Sigmoid colon (tissue), 7 donors: ENCODE results near the gene S100A4. TPM values are rescaled to one million over a fixed set of nuclear protein-coding genes. Genes with fewer than 3 reads are reported as not detected.

Source experiments
- DNase-seq: peaks from one replicate; pipeline ENCODE4 v3.0.0-alpha.2; 2019
- H3K27ac ChIP-seq, 4 donors: fragments of 200-600 bp; sonication (generic); one replicate each; pipeline ENCODE4 v1.5.1; 2016 to 2019; ENCODE audit warnings: mild to moderate bottlenecking in 1 of 4
- H3K27me3 ChIP-seq, 3 donors: fragments of 200-600 bp; sonication (generic); one replicate each; pipeline ENCODE4 v1.5.1; 2019; ENCODE audit warnings: mild to moderate bottlenecking in 1 of 3
- H3K36me3 ChIP-seq, 4 donors: fragments of 200-600 bp; sonication (generic); one replicate each; pipeline ENCODE4 v1.5.1; 2016 to 2019
- H3K4me1 ChIP-seq, 4 donors: fragments of 200-600 bp; sonication (generic); one replicate each; pipeline ENCODE4 v1.5.1; 2017 to 2019
- H3K4me3 ChIP-seq, 4 donors: fragments of 200-600 bp; sonication (generic); one replicate each; pipeline ENCODE4 v1.5.1; 2017 to 2019; ENCODE audit warnings: mild to moderate bottlenecking in 2 of 4, moderate library complexity in 1 of 4
- H3K9me3 ChIP-seq, 4 donors: fragments of 200-600 bp in 3 of 4; sonication (generic) in 3 of 4; one replicate each; pipeline versions ENCODE4 v1.5.1 to v1.6.1; 2013 to 2019
- CTCF ChIP-seq, 4 experiments: fragments of 450-650 bp in 3 of 4; fragments of 200-600 bp in 1 of 4; IDR thresholded peaks; one replicate each; pipeline ENCODE4 v1.5.1; 2016 to 2019; ENCODE audit warnings: antibody characterized with exemption in 4 of 4, mild to moderate bottlenecking in 3 of 4, moderate library complexity in 2 of 4
- EP300 ChIP-seq, 4 donors: sonication (generic); formaldehyde crosslinking; IDR thresholded peaks; one replicate each; pipeline ENCODE4 v1.6.1; 2017; ENCODE audit warnings: antibody characterized with exemption in 4 of 4
- POLR2A ChIP-seq, 2 donors: fragments of 450-650 bp; IDR thresholded peaks; one replicate each; pipeline ENCODE4 v1.6.1; 2016; ENCODE audit warnings: antibody characterized with exemption in 2 of 2, mild to moderate bottlenecking in 2 of 2, moderate library complexity in 2 of 2
- POLR2AphosphoS5 ChIP-seq, 4 donors: sonication (generic); formaldehyde crosslinking; IDR thresholded peaks; one replicate each; pipeline ENCODE4 v1.6.1; 2017; ENCODE audit warnings: antibody characterized with exemption in 4 of 4
- WGBS, 2 donors: extraction: QIAGEN DNeasy Blood & Tissue Kit; methylation state at CpG; one replicate each; pipeline ENCODE4 v1.1.7; 2013; 5-methylcytosine and 5-hydroxymethylcytosine counted together
- intact Hi-C: fragments of 100-400 bp; cut with DNase I; formaldehyde crosslinking; loops from one replicate; pipeline ENCODE4 v1.15.1; 2023
- polyA plus RNA-seq, 3 donors: library from polyadenylated mRNA; stranded (reverse); fragments of 200-250 nt; gene quantifications; one replicate each; pipeline ENCODE4 v1.2.3, GENCODE V29; 2013
- total RNA-seq, 4 donors: library from RNA; depleted of rRNA; stranded (reverse); fragments of >200 nt; gene quantifications; one replicate each; pipeline ENCODE4 v1.1.0, GENCODE V29; 2016
- donor health status: healthy with polysubstance abuse.
- donor health status: Bipolar disorder and iron deficiency.
- donor health status: healthy.

S100A4 gene
- total and polyA plus RNA-seq, 7 donors: 189 to 499 (median 336) TPM

DNA sequence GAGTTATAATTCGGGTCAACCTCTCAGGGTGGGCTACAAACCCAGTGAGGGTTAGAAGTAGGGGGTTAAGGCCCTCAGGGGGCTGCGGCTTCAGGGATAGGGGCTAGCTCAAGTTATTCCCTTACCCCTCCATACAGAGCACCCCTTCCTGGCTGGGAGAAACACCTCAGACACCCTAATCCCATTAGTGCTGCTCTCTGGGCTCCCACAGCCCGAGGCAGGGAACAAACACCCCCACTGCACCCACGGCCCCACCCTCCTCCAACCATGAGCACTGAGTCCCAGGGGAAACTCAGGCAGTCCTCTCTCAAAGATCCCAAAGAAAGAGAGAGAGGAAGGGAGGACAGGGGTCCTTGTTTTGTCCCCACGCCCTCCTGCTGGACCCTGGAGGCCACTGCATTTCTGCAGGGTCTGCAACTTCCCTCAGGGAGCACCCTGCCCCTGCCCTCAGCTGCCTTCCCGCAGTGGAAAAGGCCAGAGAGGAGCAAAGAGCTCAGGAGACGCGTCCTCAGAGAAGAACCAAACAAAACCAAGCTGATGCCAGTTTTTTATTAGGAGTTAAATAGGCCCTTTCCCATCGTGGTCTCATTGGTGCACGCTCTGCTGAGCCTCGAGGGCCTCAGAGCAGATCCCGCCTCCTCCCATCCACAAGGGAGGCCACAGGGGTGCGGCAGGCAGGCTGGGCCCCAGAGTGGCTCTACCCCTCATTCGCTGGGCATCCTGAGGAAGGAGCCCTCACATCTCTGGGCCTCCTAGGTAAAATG, 1.4 kb upstream of the S100A4 start:
- no peak for DNase-seq
- intact Hi-C loops: no loop called here
- H3K27me3 ChIP-seq: no peaks in the 10 kb centered on the region
- H3K27ac ChIP-seq: peak overlapping the region; percentile 81 to 90 (median 89)
- H3K4me3 ChIP-seq: no peak overlapping the region
- no peak for TF ChIP-seq EP300 (IDR thresholded peaks at IDR 0.05)
- no peak for TF ChIP-seq POLR2A (IDR thresholded peaks at IDR 0.05)
- TF ChIP-seq CTCF (IDR thresholded peaks at IDR 0.05): no peak
- no peak for TF ChIP-seq POLR2AphosphoS5 (IDR thresholded peaks at IDR 0.05)
- H3K36me3 ChIP-seq: no peaks in the 10 kb centered on the region
- peaks cover 0 to 81% (median 80%) of the 10 kb centered on the region in 4 donors for H3K4me1 ChIP-seq
- 78 to 80% methylated on average over 14 of the region's 14 CpGs for WGBS, 2 donors
- H3K9me3 ChIP-seq: no peaks in the 10 kb centered on the region

DNA sequence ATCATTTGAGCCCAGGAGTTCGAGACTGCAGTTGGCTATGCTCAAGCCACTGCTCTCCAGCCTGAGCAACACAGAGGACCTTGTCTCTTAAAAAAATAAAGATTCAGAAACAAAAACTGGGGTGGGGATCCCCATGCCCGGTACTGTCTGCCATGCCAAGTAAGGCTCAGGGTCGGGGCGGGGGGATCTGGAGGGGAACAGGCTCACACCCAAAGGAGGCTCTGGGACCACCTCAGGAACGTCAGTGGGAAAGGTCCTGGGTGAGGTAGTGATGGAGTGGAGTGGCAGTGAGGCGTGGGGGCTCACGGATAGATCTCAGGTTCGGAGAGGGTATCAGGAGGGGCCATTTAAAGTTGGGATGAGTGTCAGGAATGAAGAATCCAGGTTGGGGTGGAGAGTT, 765 bp upstream of the S100A4 start:
- Histone ChIP-seq H3K9me3 (no peaks in the 10 kb centered on the region), H3K4me3 (peak overlapping the region in 3 of 4 donors; percentile 34 to 50 (median 44)), H3K36me3 (no peaks in the 10 kb centered on the region), H3K4me1 (peaks cover 0 to 82% (median 80%) of the 10 kb centered on the region in 4 donors), H3K27ac (peak overlapping the region; percentile 81 to 90 (median 89)), H3K27me3 (no peaks in the 10 kb centered on the region)
- intact Hi-C loops: no loop called here
- WGBS, 2 donors: 91 to 93% methylated on average over 8 of the region's 8 CpGs
- no peak for TF ChIP-seq POLR2A (IDR thresholded peaks at IDR 0.05)
- DNase-seq: no peak

- Histone ChIP-seq H3K4me3 (peak overlapping the region; percentile 17 to 50 (median 39)), H3K27me3 (no peaks in the 10 kb centered on the region), H3K36me3 (no peaks in the 10 kb centered on the region), H3K9me3 (no peaks in the 10 kb centered on the region), H3K4me1 (peaks cover 0 to 75% (median 74%) of the 10 kb centered on the region in 4 donors), H3K27ac (peak overlapping the region; percentile 81 to 90 (median 89))
- TF ChIP-seq POLR2AphosphoS5 (IDR thresholded peaks at IDR 0.05): no peak
- TF ChIP-seq EP300 (IDR thresholded peaks at IDR 0.05): no peak
- DNase-seq: no peak
- intact Hi-C loops: no loop called here
- 27 to 56% methylated on average over 10 of the region's 10 CpGs for WGBS, 2 donors
These were observed 1.0 kb downstream of the S100A4 start for GRCh38 chr1:153544453-153545066.

DNA sequence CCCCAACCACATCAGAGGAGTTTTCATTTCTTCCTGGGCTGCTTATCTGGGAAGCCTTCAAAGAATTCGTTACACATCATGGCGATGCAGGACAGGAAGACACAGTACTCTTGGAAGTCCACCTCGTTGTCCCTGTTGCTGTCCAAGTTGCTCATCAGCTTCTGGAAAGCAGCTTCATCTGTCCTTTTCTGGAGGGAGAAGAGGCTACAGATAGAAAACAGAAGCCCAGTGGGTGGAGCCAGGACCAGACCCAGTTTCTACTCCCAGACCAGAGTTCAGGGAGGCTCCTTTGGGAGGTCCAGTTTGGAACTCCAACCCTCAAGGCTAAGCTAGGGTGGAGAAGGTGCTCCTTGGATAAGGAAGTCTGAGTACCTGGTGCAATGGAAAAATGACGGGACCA, 1.9 kb downstream of the S100A4 start:
- 79 to 88% methylated on average over 4 of the region's 4 CpGs for WGBS, 2 donors
- peak; percentile 73 for DNase-seq
- H3K4me1 ChIP-seq: peaks cover 0 to 66% (median 66%) of the 10 kb centered on the region in 4 donors
- no peaks in the 10 kb centered on the region for H3K36me3 ChIP-seq
- H3K27ac ChIP-seq: peak overlapping the region; percentile 81 to 90 (median 89)
- no peaks in the 10 kb centered on the region for H3K9me3 ChIP-seq
- TF ChIP-seq EP300 (IDR thresholded peaks at IDR 0.05) (no peak), POLR2AphosphoS5 (IDR thresholded peaks at IDR 0.05) (peak in 3 of 4 donors; percentile 25 to 40 (median 38))
- H3K27me3 ChIP-seq: no peaks in the 10 kb centered on the region
- peak overlapping the region in 3 of 4 donors; percentile 34 to 50 (median 44) for H3K4me3 ChIP-seq
- intact Hi-C loops: no loop called here

GRCh38 chr1:153542956-153543711, 2.5 kb downstream of the S100A4 start:
- no peaks in the 10 kb centered on the region for H3K36me3 ChIP-seq
- WGBS, 2 donors: 77 to 87% methylated on average over 13 of the region's 13 CpGs
- H3K27me3 ChIP-seq: no peaks in the 10 kb centered on the region
- intact Hi-C loops: no loop called here
- peak overlapping the region; percentile 81 to 90 (median 89) for H3K27ac ChIP-seq
- DNase-seq: no peak
- peaks cover 0 to 60% (median 60%) of the 10 kb centered on the region in 4 donors for H3K4me1 ChIP-seq
- TF ChIP-seq POLR2A (IDR thresholded peaks at IDR 0.05): no peak
- H3K4me3 ChIP-seq: peak overlapping the region in 1 of 4 donors; percentile 50
- no peaks in the 10 kb centered on the region for H3K9me3 ChIP-seq

DNA sequence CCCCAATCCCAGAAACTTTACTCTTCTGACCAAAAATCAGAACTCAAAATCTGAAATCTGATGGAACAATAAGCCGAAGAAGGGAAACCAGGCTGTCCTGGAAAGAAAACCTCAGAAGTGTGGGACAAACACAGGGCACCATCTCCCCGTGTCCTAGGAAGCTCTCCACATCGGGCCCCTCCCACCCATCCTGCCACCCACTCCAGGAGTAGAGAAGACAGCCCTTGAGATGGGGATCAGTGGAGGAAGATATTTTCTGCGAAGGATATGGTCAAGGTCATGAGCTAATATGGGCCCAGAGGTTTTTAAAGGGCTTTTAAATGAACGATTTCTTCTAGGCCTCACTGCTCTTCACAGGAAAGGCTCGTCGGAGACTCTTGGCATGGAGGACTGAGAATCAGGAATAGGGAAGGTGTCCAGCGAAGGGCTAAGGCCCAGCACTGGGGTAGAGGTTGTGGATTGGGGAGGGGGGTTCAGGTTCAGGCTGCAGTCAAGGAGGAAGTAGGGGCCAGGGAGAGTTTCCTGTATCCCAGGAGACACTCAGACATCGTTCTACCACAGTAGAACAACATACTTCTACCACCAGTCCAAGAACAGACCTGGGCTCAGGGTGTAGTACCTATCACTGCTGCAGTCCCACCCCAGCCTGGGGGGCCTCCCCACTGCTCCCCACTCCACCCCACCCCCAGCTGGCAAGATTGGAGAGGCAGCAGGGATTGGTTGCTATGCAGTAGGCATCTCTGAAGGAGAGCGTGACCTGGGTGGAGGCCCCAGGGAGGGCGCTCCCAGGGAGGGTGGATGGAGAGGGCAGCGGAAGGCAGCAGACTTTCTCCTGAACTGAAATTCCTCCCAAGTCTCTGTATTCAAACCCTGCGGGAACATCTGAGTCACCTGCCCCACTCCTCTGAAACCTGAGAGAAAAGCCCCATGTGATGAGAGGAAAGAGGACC, 3.7 kb downstream of the S100A4 start:
- no peak for DNase-seq
- Histone ChIP-seq H3K4me1 (peaks cover 0 to 50% (median 49%) of the 10 kb centered on the region in 4 donors), H3K27ac (peak overlapping the region; percentile 53 to 90 (median 89)), H3K4me3 (no peak overlapping the region), H3K36me3 (no peaks in the 10 kb centered on the region), H3K27me3 (no peaks in the 10 kb centered on the region), H3K9me3 (no peaks in the 10 kb centered on the region)
- intact Hi-C loops: no loop called here
- 84 to 87% methylated on average over 13 of the region's 13 CpGs for WGBS, 2 donors
- no peak for TF ChIP-seq EP300 (IDR thresholded peaks at IDR 0.05)
- TF ChIP-seq CTCF (IDR thresholded peaks at IDR 0.05): no peak
- no peak for TF ChIP-seq POLR2A (IDR thresholded peaks at IDR 0.05)
